ENCODE results near the gene NSUN2.
A peak's percentile ranks its signal among the peaks of the same experiment; 100 is the strongest.
"Not testable (repeated sequence)": the region's sequence is repeated elsewhere in the genome, so short reads cannot be mapped to it uniquely, and the experiment has no call there.

Gene NSUN2

DNA sequence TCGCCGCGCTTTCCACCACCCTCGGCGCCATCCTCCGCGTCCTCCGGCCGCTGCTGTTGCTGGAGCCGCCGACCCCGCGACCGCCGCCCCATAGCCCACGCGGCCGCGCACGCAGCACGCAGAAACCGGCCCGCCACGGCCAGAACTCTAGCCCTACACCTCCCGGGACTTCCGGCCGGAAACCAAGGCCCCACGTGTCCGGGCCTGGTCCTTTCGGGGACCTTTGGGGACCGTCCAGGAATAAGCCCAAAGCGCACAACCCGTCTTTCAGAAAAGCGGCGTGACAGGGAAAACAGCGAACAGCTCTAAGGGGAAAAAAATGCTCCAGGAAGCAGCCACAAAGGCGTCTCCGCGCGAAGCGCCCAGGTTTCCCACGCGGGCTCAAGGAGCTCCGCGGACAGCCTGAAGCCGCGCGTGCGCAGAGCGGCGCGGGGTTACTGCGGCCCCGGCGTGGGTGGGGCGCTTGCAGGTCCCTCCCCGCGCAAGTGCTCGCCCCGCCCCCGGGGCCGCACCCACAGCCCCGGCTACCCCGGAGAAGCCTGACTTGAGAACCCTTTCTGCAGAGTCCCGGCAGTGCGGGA lies at the start of gene NSUN2, which contains the start of gene SRD5A1:
NSUN2 (minus strand) TSS at position 157 of the 581 bp plus-strand sequence; CDS start at position 92, 65 bp downstream.
SRD5A1 (plus strand) TSS at position 553 of the 581 bp plus-strand sequence. CDS start 137 bp downstream, outside the sequence.
- peak; percentile 90 for DNase-seq

GRCh38 chr5:6682239-6682638 lies 49.4 kb upstream of the NSUN2 start:
- DNase-seq = no peak

GRCh38 chr5:6681682-6682081 lies 48.8 kb upstream of the NSUN2 start:
- DNase-seq = no peak

- no peak for DNase-seq
Observed at GRCh38 chr5:6680922-6681321, 48.1 kb upstream of the NSUN2 start.

GRCh38 chr5:6678385-6678784 lies 45.5 kb upstream of the NSUN2 start:
- no peak for DNase-seq

GRCh38 chr5:6676702-6677101 lies 43.9 kb upstream of the NSUN2 start:
- no peak for DNase-seq

- no peak for DNase-seq
Observed at GRCh38 chr5:6675784-6676491, 43.1 kb upstream of the NSUN2 start.

- no peak for DNase-seq
Observed at GRCh38 chr5:6674886-6675285, 42.0 kb upstream of the NSUN2 start.

DNA sequence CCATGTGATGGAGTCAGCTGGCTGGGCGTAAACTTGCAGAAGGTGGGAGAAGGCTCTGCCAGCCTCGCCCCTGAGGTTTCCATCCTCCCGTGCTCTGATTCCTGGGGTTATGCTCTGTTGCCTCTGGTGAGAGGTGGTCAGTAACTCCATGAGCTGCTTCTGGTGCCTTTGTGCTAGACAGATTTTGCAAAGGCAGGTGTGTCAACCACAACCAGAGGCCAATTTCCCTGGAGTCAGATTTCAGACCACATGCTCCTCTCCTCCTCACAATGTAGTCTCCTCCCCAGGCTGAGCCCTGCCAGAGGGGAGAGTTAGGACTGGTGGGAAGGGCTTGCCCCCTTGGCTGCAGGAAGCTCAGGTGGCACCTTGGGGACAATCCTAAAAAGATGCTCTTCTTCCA lies 41.6 kb upstream of the NSUN2 start:
- no peak for DNase-seq

- DNase-seq = no peak
Observed at GRCh38 chr5:6673963-6674362, 41.1 kb upstream of the NSUN2 start.

- DNase-seq = no peak
Observed at GRCh38 chr5:6673031-6673430, 40.2 kb upstream of the NSUN2 start.

- DNase-seq = not testable (repeated sequence)
Observed at GRCh38 chr5:6668717-6669116, 35.9 kb upstream of the NSUN2 start.

- no peak for DNase-seq
Observed at GRCh38 chr5:6667648-6668047, 34.8 kb upstream of the NSUN2 start.

GRCh38 chr5:6666762-6667161 lies 33.9 kb upstream of the NSUN2 start:
- DNase-seq = no peak

DNA sequence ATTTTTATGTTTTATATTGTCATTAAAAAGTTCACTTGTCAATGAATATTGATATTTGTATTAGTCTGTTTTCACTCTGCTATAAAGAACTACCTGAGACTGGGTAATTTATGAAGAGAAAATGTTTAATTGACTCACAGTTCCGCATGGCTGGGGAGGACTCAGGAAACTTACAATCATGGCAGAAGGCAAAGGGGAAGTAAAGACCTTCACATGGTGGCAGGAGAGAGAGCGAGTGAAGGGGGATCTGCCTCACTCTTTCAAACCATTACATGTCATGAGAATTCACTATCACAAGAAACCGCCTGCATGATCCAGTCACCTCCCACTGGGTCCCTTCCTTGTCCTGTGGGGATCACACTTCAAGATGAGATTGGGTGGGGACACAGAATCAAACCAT lies 27.8 kb upstream of the NSUN2 start:
- DNase-seq = no peak

- DNase-seq = peak; percentile 7
Observed at GRCh38 chr5:6659941-6660684, 27.3 kb upstream of the NSUN2 start.

GRCh38 chr5:6656680-6657079 lies 23.8 kb upstream of the NSUN2 start:
- no peak for DNase-seq

- DNase-seq = no peak
Observed at GRCh38 chr5:6655432-6655831, 22.6 kb upstream of the NSUN2 start.

GRCh38 chr5:6652025-6652424 lies 19.2 kb upstream of the NSUN2 start:
- DNase-seq = no peak

- no peak for DNase-seq
Observed at GRCh38 chr5:6649681-6650080, 16.8 kb upstream of the NSUN2 start.

DNA sequence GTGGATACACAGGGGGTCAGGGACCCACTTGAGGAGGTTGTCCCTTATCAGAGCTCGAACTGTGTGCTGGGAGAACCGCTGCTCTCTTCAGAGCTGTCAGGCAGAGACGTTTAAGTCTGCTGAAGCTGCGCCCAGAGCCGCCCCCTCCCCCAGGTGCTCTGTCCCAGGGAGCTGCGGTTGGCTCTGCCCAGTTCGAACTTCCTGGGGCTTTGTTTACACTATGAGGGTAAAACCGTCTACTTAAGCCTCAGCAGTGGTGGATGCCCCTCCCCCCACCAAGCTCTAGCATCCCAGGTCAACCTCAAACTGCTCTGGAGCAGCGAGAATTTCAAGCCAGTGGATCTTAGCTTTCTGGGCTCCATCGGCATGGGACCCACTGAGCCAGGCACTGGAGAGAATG lies 16.3 kb upstream of the NSUN2 start:
- no peak for DNase-seq

DNA sequence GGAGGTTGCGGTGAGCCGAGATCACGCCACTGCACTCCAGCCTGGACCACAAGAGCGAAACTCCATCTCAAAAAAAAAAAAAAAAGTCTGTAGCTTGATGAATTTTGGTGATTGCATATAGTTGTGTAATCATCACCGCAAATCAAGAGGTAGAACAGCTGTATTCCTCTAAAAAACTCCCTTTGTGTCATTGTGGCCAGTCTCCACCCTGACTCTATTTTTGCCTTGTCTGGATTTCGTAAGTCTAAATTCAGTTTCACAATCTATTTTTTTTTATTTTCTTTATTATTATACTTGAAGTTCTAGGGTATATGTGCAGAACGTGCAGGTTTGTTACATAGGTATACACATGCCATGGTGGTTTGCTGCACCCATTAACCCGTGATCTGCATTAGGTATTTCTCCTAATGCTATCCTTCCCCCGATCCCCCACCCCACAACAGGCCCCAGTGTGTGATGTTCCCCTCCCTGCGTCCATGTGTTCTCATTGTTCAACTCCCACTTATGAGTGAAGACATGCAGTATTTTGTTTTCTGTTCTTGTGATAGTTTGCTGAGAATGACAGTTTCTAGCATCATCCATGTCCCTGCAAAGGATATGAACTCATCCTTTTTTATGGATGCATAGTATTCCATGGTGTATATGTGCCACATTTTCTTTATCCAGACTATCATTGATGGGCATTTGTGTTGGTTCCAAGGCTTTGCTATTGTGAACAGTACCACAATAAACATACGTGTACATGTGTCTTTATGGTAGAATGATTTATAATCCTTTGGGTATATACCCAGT lies 12.9 kb upstream of the NSUN2 start:
- not testable (repeated sequence) for DNase-seq

DNA sequence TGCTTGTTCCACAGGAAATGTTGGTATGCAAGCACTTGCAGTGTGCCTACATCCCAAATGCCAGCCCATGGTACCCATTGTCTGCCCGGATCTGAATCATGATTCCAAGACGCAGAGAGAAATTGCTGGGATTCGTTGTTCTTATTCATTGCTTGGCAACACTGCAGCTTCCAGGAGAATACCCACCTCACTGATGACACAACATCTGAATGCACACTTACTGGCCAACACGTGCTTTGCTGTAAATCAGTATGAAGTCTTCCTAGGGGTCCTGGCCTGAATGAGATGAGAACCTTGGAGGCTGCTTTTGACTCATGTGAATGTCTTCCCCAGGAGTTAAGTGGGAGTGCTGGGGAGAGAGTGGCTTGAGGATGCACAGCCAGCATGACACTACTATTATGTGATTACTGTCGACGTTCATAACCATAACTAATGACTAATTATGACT lies 12.0 kb upstream of the NSUN2 start:
- no peak for DNase-seq

Measured in activated CD4-positive, alpha-beta T cell treated with anti-CD3 and anti-CD28 coated beads, Interleukin-2, amount 50 U/mL, for 16 hours (primary cell).